Vagina (tissue), 2 donors: Measurements from ENCODE around the gene HSBP1.

ENCODE experiments used
- CTCF ChIP-seq, 3 experiments: fragments of 450-650 bp in 2 of 3; fragments of 200-600 bp in 1 of 3; sonication (generic) in 1 of 3; IDR thresholded peaks; one replicate each; pipeline ENCODE4 v1.5.1; 2017 to 2019; ENCODE audit warnings: antibody characterized with exemption in 3 of 3, mild to moderate bottlenecking in 2 of 3, moderate library complexity in 2 of 3
- POLR2A ChIP-seq, 2 donors: fragments of 450-650 bp; IDR thresholded peaks; one replicate each; pipeline ENCODE4 v1.6.1; 2017; ENCODE audit warnings: antibody characterized with exemption in 2 of 2, mild to moderate bottlenecking in 2 of 2, moderate library complexity in 2 of 2

DNA sequence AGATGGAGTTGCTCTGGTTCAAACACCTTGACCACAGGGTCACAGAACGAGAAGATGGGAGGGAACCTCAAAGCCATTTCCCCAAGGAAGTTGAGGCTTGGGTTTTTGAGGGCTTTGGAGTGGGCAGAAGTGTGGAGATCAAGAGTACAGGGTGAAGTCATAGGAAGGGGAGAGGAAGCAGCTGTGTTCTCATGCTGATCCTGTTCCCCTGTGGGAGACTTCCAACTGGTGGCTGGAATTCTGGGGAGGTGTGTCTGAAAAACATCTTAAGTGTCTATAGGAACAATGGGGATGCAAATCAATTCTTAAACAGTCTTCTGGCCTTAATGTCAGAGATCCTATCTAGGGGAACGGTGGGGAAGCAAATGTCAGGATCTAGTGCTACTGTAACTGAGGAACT is 38.8 kb upstream of the HSBP1 start:
- TF ChIP-seq CTCF (IDR thresholded peaks at IDR 0.05): no peak
- TF ChIP-seq POLR2A (IDR thresholded peaks at IDR 0.05): no peak
